ENCODE results near the gene TRIL. TPM values are rescaled to one million over a fixed set of nuclear protein-coding genes. Genes with fewer than 3 reads are reported as not detected.

TRIL gene, protein sequence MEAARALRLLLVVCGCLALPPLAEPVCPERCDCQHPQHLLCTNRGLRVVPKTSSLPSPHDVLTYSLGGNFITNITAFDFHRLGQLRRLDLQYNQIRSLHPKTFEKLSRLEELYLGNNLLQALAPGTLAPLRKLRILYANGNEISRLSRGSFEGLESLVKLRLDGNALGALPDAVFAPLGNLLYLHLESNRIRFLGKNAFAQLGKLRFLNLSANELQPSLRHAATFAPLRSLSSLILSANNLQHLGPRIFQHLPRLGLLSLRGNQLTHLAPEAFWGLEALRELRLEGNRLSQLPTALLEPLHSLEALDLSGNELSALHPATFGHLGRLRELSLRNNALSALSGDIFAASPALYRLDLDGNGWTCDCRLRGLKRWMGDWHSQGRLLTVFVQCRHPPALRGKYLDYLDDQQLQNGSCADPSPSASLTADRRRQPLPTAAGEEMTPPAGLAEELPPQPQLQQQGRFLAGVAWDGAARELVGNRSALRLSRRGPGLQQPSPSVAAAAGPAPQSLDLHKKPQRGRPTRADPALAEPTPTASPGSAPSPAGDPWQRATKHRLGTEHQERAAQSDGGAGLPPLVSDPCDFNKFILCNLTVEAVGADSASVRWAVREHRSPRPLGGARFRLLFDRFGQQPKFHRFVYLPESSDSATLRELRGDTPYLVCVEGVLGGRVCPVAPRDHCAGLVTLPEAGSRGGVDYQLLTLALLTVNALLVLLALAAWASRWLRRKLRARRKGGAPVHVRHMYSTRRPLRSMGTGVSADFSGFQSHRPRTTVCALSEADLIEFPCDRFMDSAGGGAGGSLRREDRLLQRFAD
- total RNA-seq (16.9 TPM), polyA plus RNA-seq (ENCODE audit: insufficient read depth in 1 of 8, insufficient read length in 8 of 8, low replicate concordance in 1 of 8) (10 to 100 TPM; 24.8 to 63.5 (median 38.1) TPM)
- long read RNA-seq, donor 1, full-length matches to known transcripts = 12 of 12 reads
- long read RNA-seq, donor 1, partial matches to known transcripts = 0 of 12 reads
- long read RNA-seq, donor 1, other reads (novel, unspliced or antisense) = 0 of 12 reads
- long read RNA-seq, donor 2, full-length matches to known transcripts = 4 of 4 reads
- long read RNA-seq, donor 2, partial matches to known transcripts = 0 of 4 reads
- long read RNA-seq, donor 2, other reads (novel, unspliced or antisense) = 0 of 4 reads
- long read RNA-seq, donor 3, full-length matches to known transcripts = 20 of 20 reads
- long read RNA-seq, donor 3, partial matches to known transcripts = 0 of 20 reads
- long read RNA-seq, donor 3, other reads (novel, unspliced or antisense) = 0 of 20 reads
- long read RNA-seq, donor 4, full-length matches to known transcripts = 33 of 33 reads
- long read RNA-seq, donor 4, partial matches to known transcripts = 0 of 33 reads
- long read RNA-seq, donor 4, other reads (novel, unspliced or antisense) = 0 of 33 reads
- long read RNA-seq, donor 5, full-length matches to known transcripts = 101 of 101 reads
- long read RNA-seq, donor 5, partial matches to known transcripts = 0 of 101 reads
- long read RNA-seq, donor 5, other reads (novel, unspliced or antisense) = 0 of 101 reads
- long read RNA-seq, donor 6, full-length matches to known transcripts = 40 of 40 reads
- long read RNA-seq, donor 6, partial matches to known transcripts = 0 of 40 reads
- long read RNA-seq, donor 6, other reads (novel, unspliced or antisense) = 0 of 40 reads
- long read RNA-seq, donor 7, full-length matches to known transcripts = 56 of 56 reads
- long read RNA-seq, donor 7, partial matches to known transcripts = 0 of 56 reads
- long read RNA-seq, donor 7, other reads (novel, unspliced or antisense) = 0 of 56 reads
- long read RNA-seq, donor 8, full-length matches to known transcripts = 26 of 26 reads
- long read RNA-seq, donor 8, partial matches to known transcripts = 0 of 26 reads
- long read RNA-seq, donor 8, other reads (novel, unspliced or antisense) = 0 of 26 reads
- long read RNA-seq, donor 9, full-length matches to known transcripts = 27 of 27 reads
- long read RNA-seq, donor 9, partial matches to known transcripts = 0 of 27 reads
- long read RNA-seq, donor 9, other reads (novel, unspliced or antisense) = 0 of 27 reads
- long read RNA-seq, donor 10, full-length matches to known transcripts = 60 of 60 reads
- long read RNA-seq, donor 10, partial matches to known transcripts = 0 of 60 reads
- long read RNA-seq, donor 10, other reads (novel, unspliced or antisense) = 0 of 60 reads
- long read RNA-seq, donor 11, full-length matches to known transcripts = 28 of 28 reads
- long read RNA-seq, donor 11, partial matches to known transcripts = 0 of 28 reads
- long read RNA-seq, donor 11, other reads (novel, unspliced or antisense) = 0 of 28 reads

DNA sequence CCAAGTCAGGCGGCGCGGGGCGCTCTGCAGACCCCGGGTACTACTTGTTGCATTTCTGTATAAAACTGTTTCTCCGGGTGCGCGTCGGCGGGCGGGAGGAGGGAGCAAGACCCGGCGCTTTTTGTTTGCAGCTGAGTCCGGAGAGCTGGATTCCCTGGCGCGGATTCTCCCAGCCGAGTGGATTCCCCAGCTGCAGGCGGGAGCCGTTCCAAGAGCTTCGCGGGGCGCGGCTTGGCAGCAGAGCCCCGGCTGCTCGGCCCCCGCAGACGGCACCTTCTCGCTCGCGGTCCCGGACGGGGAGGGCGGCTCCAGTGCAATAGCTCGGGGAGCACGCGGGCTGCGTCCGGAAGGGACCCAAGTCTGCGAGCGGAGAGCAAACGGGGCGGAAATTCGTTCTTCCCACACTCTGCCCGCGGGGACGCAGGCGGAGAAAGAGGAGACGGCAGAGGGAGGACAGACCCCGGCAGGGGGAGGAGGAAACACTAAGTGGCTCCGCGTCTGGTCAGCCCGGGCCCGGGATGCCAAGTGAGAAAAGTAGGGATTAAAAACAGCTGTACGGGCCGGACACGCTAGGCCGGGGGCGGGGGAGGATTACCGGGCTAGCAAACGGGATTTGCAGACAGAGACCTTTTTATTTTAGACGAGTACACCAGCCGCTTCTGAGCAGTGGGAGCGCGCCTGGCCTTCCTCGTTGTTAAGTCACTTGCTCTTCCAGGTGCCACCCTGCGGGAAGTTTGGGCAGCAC lies at the start of gene TRIL:
TSS of gene TRIL (minus strand) at position 96 of the 745 bp plus-strand sequence. CDS start 284 bp downstream, outside the sequence.
- H3K36me3 ChIP-seq (ENCODE audit: control insufficient read depth, insufficient read depth, low read length) = no peaks in the 10 kb centered on the region
- H3K27me3 ChIP-seq (ENCODE audit: control insufficient read depth, insufficient read depth, low read length) = peaks cover 16% of the 10 kb centered on the region
- WGBS (ENCODE audit: insufficient coverage) = under 1% methylated on average over 62 of the region's 66 CpGs
- peak; percentile 97 for DNase-seq
- peak within 1 kb of the TSS; percentile 91 for H3K27ac ChIP-seq (ENCODE audit: low read length)
- H3K4me1 ChIP-seq (ENCODE audit: control insufficient read depth, insufficient read depth, low read length) = peaks cover 39% of the 10 kb centered on the region
- H3K4me3 ChIP-seq (ENCODE audit: low read length) = peak within 1 kb of the TSS; percentile 75
- no peaks in the 10 kb centered on the region for H3K9me3 ChIP-seq (replicated peaks; ENCODE audit: control insufficient read depth, low read depth, low read length)

DNA sequence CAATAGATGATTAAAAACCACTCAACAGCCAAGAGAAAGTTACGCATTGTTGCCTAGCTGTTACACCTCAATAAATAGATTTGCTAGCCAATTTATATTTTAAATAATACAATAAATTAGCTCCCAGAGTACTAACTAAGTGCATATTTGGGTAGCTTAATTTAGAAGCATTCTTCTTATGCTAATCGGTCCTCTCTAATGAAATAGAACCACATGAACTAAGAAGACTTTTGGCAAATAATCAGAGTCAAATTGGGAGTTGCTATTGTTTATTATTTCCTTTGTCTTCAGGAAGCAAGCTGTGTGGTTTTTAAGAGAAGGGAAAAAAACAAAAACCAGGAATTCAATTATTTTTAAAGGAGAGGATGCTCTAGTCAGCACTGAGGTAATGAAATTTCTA lies 49.0 kb upstream of the TRIL start:
- no peak overlapping the region for H3K27ac ChIP-seq (ENCODE audit: low read length)
- H3K36me3 ChIP-seq (ENCODE audit: control insufficient read depth, insufficient read depth, low read length) = no peaks in the 10 kb centered on the region
- H3K4me3 ChIP-seq (ENCODE audit: low read length) = no peak overlapping the region
- H3K9me3 ChIP-seq (replicated peaks; ENCODE audit: control insufficient read depth, low read depth, low read length) = no peaks in the 10 kb centered on the region
- WGBS (ENCODE audit: insufficient coverage) = no CpG with 5 or more reads among the region's 2 CpGs
- no peaks in the 10 kb centered on the region for H3K27me3 ChIP-seq (ENCODE audit: control insufficient read depth, insufficient read depth, low read length)
- no peak for DNase-seq
- H3K4me1 ChIP-seq (ENCODE audit: control insufficient read depth, insufficient read depth, low read length) = peaks cover 2% of the 10 kb centered on the region

DNA sequence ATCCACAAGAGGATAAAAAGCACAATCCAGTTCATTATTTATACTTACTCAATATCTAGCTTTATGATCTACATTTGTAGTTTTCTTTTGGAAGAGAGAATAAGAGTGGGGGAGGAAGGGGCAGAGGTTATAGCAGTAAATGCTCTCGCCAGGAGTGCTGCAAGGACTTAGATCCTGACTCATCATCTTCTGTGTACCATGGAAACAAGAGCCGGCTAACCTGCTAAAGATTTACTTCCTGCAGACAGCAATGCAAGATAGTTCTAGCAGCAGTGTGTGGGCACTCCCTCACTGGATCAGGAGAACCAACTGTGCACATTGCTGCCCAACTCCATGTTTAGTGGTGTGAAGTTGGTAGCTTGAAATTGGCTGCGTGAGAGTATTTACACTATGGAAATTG lies 47.7 kb upstream of the TRIL start:
- Histone ChIP-seq H3K27me3 (ENCODE audit: control insufficient read depth, insufficient read depth, low read length) (no peaks in the 10 kb centered on the region), H3K36me3 (ENCODE audit: control insufficient read depth, insufficient read depth, low read length) (no peaks in the 10 kb centered on the region), H3K4me3 (ENCODE audit: low read length) (no peak overlapping the region), H3K4me1 (ENCODE audit: control insufficient read depth, insufficient read depth, low read length) (peaks cover 3% of the 10 kb centered on the region), H3K27ac (ENCODE audit: low read length) (no peak overlapping the region), H3K9me3 (replicated peaks; ENCODE audit: control insufficient read depth, low read depth, low read length) (no peaks in the 10 kb centered on the region)
- DNase-seq = peak; percentile 36
- WGBS (ENCODE audit: insufficient coverage) = 45% methylated on average over 1 of the region's 3 CpGs

DNA sequence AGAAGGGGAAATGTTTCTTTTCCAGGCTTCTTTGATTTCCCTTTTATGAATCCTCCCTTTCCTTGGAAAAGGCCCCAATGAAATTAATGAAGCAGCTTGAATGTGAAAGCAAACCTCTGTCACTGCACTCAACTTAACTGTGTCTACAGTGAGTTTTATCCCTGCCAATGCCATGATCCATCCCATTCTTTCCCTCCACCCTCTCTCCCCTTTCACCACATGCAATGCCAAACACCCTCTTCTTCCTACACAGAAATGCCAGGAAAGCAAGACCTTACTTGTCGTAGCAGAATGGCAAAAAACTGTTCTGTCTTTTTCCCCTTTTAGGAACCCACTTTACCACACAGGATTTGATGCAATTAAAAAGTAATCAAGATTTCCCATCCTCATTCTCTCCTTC lies 47.3 kb upstream of the TRIL start:
- H3K4me1 ChIP-seq (ENCODE audit: control insufficient read depth, insufficient read depth, low read length) = peaks cover 4% of the 10 kb centered on the region
- no peaks in the 10 kb centered on the region for H3K27me3 ChIP-seq (ENCODE audit: control insufficient read depth, insufficient read depth, low read length)
- H3K36me3 ChIP-seq (ENCODE audit: control insufficient read depth, insufficient read depth, low read length) = no peaks in the 10 kb centered on the region
- no peaks in the 10 kb centered on the region for H3K9me3 ChIP-seq (replicated peaks; ENCODE audit: control insufficient read depth, low read depth, low read length)
- H3K27ac ChIP-seq (ENCODE audit: low read length) = no peak overlapping the region
- 29% methylated on average over 1 of the region's 1 CpG for WGBS (ENCODE audit: insufficient coverage)
- no peak overlapping the region for H3K4me3 ChIP-seq (ENCODE audit: low read length)
- DNase-seq = no peak

DNA sequence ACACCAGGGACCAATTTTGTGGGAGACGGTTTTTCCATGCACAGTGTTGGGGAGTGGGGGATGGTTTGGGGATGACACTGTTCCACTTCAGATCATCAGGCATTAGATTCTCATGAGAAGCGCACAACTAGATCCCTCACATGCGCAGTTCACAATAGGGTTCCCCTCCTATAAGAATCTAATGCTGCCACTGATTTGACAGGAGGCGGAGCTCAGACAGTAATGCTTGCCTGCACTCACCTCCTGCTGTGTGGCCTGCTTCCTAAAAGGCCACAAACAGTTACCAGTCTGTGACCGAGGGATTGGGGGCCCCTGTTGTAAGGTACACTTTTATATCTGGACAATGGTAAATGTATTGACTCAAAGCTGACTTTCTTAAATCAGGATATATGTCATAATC lies 45.6 kb upstream of the TRIL start:
- WGBS (ENCODE audit: insufficient coverage) = 100% methylated on average over 3 of the region's 5 CpGs
- no peak for DNase-seq
- H3K36me3 ChIP-seq (ENCODE audit: control insufficient read depth, insufficient read depth, low read length) = no peaks in the 10 kb centered on the region
- H3K4me3 ChIP-seq (ENCODE audit: low read length) = no peak overlapping the region
- no peak overlapping the region for H3K27ac ChIP-seq (ENCODE audit: low read length)
- peaks cover 4% of the 10 kb centered on the region for H3K4me1 ChIP-seq (ENCODE audit: control insufficient read depth, insufficient read depth, low read length)
- H3K9me3 ChIP-seq (replicated peaks; ENCODE audit: control insufficient read depth, low read depth, low read length) = no peaks in the 10 kb centered on the region
- H3K27me3 ChIP-seq (ENCODE audit: control insufficient read depth, insufficient read depth, low read length) = no peaks in the 10 kb centered on the region

DNA sequence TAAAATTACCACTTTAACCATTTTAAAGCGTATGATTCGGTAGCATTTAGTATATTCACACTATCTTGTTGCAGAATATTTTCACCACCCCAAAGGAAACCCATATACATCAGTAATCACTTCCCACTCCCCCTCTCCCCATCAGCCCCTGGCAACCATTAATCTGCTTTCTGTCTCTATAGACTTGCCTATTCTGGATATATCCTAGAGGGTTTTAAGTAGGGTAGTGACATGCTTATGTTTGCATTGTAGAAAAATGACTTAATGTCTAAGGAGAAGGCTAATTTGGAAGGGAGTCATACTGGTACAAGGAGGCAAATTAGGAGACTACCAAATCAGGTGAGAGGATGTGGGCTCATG lies 42.6 kb upstream of the TRIL start:
- no peak for DNase-seq
- Histone ChIP-seq H3K27ac (ENCODE audit: low read length) (no peak overlapping the region), H3K9me3 (replicated peaks; ENCODE audit: control insufficient read depth, low read depth, low read length) (no peaks in the 10 kb centered on the region), H3K4me3 (ENCODE audit: low read length) (no peak overlapping the region), H3K27me3 (ENCODE audit: control insufficient read depth, insufficient read depth, low read length) (no peaks in the 10 kb centered on the region), H3K36me3 (ENCODE audit: control insufficient read depth, insufficient read depth, low read length) (no peaks in the 10 kb centered on the region), H3K4me1 (ENCODE audit: control insufficient read depth, insufficient read depth, low read length) (peaks cover 12% of the 10 kb centered on the region)
- WGBS (ENCODE audit: insufficient coverage) = no CpG with 5 or more reads among the region's 2 CpGs

DNA sequence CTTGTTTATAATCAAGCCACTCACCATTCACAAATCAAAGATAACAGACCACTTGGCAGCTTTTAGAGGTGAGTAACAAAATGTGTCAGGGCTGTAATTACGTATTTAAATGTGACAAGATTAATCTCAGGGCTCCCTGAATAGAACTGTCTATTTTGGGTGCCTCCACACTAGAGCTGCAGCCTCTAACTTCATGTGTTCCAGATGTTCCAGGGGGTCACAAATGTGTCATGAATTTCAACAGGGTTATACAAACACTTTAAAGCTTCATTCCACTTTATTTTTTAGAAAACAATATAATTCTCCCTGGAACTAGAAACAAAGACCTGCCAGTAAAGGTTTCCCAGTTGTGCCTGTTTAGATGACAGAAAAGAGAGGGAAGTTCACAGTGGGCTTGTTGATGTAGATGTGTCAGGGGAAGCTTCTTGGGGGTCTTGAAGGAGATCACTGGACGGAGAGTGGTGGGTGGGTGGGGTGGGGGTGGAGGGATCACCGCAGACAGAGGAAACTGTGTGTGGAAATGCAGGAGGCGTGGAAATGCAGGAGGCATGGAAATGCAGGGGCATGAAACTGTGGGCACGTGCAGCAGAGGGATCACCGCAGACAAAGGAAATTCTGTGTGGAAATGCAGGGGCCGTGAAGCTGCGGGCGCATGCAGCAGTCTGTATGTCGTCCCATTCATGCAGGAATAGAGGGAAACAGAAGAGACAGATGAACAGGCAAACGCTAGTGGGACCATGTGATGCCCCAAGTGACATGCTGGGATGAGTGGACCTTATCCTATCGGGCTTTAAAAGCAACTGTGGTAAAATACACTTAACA lies 42.0 kb upstream of the TRIL start:
- Histone ChIP-seq H3K27ac (ENCODE audit: low read length) (no peak overlapping the region), H3K9me3 (replicated peaks; ENCODE audit: control insufficient read depth, low read depth, low read length) (no peaks in the 10 kb centered on the region), H3K4me1 (ENCODE audit: control insufficient read depth, insufficient read depth, low read length) (peaks cover 12% of the 10 kb centered on the region), H3K4me3 (ENCODE audit: low read length) (no peak overlapping the region), H3K36me3 (ENCODE audit: control insufficient read depth, insufficient read depth, low read length) (no peaks in the 10 kb centered on the region), H3K27me3 (ENCODE audit: control insufficient read depth, insufficient read depth, low read length) (no peaks in the 10 kb centered on the region)
- DNase-seq = peak; percentile 68
- WGBS (ENCODE audit: insufficient coverage) = 38% methylated on average over 10 of the region's 12 CpGs

DNA sequence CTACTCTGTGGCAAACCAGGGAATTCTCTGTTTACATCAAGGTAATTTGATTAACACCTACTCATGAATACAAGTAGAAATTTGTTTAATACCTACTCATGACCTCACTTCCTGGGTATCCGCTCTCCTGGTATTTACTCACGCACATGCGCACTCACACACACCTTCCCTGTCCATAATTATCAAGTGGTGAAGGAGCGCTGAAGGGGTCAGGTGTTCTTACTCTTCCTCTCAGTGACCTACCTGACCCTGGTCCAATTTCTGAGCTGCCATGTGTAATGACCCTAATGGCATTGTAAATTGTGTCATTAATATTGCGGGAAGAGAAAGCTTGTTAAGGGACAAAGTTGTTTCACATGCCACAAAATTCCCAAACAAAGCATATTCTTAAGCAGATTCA lies 41.3 kb upstream of the TRIL start:
- Histone ChIP-seq H3K9me3 (replicated peaks; ENCODE audit: control insufficient read depth, low read depth, low read length) (no peaks in the 10 kb centered on the region), H3K4me3 (ENCODE audit: low read length) (no peak overlapping the region), H3K36me3 (ENCODE audit: control insufficient read depth, insufficient read depth, low read length) (no peaks in the 10 kb centered on the region), H3K27ac (ENCODE audit: low read length) (no peak overlapping the region), H3K4me1 (ENCODE audit: control insufficient read depth, insufficient read depth, low read length) (peaks cover 12% of the 10 kb centered on the region), H3K27me3 (ENCODE audit: control insufficient read depth, insufficient read depth, low read length) (no peaks in the 10 kb centered on the region)
- no CpG with 5 or more reads among the region's 5 CpGs for WGBS (ENCODE audit: insufficient coverage)
- no peak for DNase-seq

Data from muscle of leg (tissue), 16 donors.